NCI-H1417 (cell line): ENCODE data around the gene GPSM3.
A peak's percentile ranks its signal among the peaks of the same experiment; 100 is the strongest.
"Not testable (repeated sequence)": the region's sequence is repeated elsewhere in the genome, so short reads cannot be mapped to it uniquely, and the experiment has no call there.

ENCODE experiments used
- DNase-seq, 3 experiments: peaks; one replicate each; lab custom pipeline; 2025; lab: John Stamatoyannopoulos, UW

Gene GPSM3

GRCh38 chr6:32203426-32204267 lies 11.2 kb upstream of the GPSM3 start:
- peak in 1 of 3 experiments; percentile 3 for DNase-seq

GRCh38 chr6:32202186-32202585 lies 9.7 kb upstream of the GPSM3 start:
- DNase-seq: no peak

GRCh38 chr6:32200711-32201475 lies 8.4 kb upstream of the GPSM3 start:
- no peak for DNase-seq

GRCh38 chr6:32198866-32199265 lies 6.4 kb upstream of the GPSM3 start:
- DNase-seq: no peak

GRCh38 chr6:32198345-32198696 lies 5.9 kb upstream of the GPSM3 start:
- no peak for DNase-seq

GRCh38 chr6:32196682-32197616 lies 4.5 kb upstream of the GPSM3 start:
- peak in 2 of 3 experiments; percentile 77 to 78 for DNase-seq

- DNase-seq: peak; percentile 62 to 96 (median 91)
Observed at GRCh38 chr6:32195902-32196681, 3.6 kb upstream of the GPSM3 start.

GRCh38 chr6:32195652-32195901 lies 3.1 kb upstream of the GPSM3 start:
- peak; percentile 99 for DNase-seq

GRCh38 chr6:32194825-32195651 lies 2.6 kb upstream of the GPSM3 start:
- no peak for DNase-seq

- DNase-seq: no peak
Observed at GRCh38 chr6:32194388-32194787, 1.9 kb upstream of the GPSM3 start.

- DNase-seq: not testable (repeated sequence)
Observed at GRCh38 chr6:32193096-32193495, 653 bp upstream of the GPSM3 start.

- DNase-seq: no peak
Observed at GRCh38 chr6:32191696-32192607, 491 bp downstream of the GPSM3 start.

- no peak for DNase-seq
Observed at GRCh38 chr6:32190911-32191677, 1.3 kb downstream of the GPSM3 start.

GRCh38 chr6:32190054-32190851 lies 2.2 kb downstream of the GPSM3 start, which contains the start of gene PBX2:
Gene PBX2, minus strand, starts transcription at chr6:32190202. Its CDS starts 287 bp downstream, at chr6:32189915.
- DNase-seq: peak; percentile 32 to 89 (median 74)

- no peak for DNase-seq
Observed at GRCh38 chr6:32189742-32190053, 2.7 kb downstream of the GPSM3 start.

- DNase-seq: no peak
Observed at GRCh38 chr6:32189069-32189741, 3.2 kb downstream of the GPSM3 start.

- no peak for DNase-seq
Observed at GRCh38 chr6:32188381-32189068, 3.9 kb downstream of the GPSM3 start.
